Effector memory CD4-positive, alpha-beta T cell (primary cell): ENCODE measurements around the gene GAPVD1.

Experiments
- DNase-seq, 3 donors: peaks; one replicate each; pipeline ENCODE4 v3.0.0-alpha.2; 2020
- H3K27ac ChIP-seq: 2 replicates; pipeline ENCODE4 v1.7.0; 2013; ENCODE audit warnings: mild to moderate bottlenecking, low read length, moderate library complexity; ENCODE audit not compliant: insufficient read depth, poor library complexity, severe bottlenecking
- H3K27me3 ChIP-seq: replicated peaks from 2 replicates; pipeline ENCODE4 v1.7.0; 2013; ENCODE audit warnings: mild to moderate bottlenecking, low read length; ENCODE audit not compliant: insufficient read depth, control insufficient read depth, poor library complexity, severe bottlenecking
- H3K36me3 ChIP-seq: 2 replicates; pipeline ENCODE4 v1.7.0; 2013; ENCODE audit warnings: mild to moderate bottlenecking, low read length, moderate library complexity; ENCODE audit not compliant: control insufficient read depth, insufficient read depth
- H3K4me1 ChIP-seq: 2 replicates; pipeline ENCODE4 v1.7.0; 2013; ENCODE audit warnings: low read length, mild to moderate bottlenecking; ENCODE audit not compliant: control insufficient read depth, insufficient read depth, poor library complexity, severe bottlenecking
- H3K4me3 ChIP-seq: 2 replicates; pipeline ENCODE4 v1.7.0; 2013; ENCODE audit warnings: low read length, low read depth, mild to moderate bottlenecking; ENCODE audit not compliant: insufficient read depth, poor library complexity, severe bottlenecking
- H3K9me3 ChIP-seq: 2 replicates; pipeline ENCODE4 v1.7.0; 2013; ENCODE audit warnings: mild to moderate bottlenecking, low read length, moderate library complexity; ENCODE audit not compliant: control insufficient read depth

GAPVD1 gene

DNA sequence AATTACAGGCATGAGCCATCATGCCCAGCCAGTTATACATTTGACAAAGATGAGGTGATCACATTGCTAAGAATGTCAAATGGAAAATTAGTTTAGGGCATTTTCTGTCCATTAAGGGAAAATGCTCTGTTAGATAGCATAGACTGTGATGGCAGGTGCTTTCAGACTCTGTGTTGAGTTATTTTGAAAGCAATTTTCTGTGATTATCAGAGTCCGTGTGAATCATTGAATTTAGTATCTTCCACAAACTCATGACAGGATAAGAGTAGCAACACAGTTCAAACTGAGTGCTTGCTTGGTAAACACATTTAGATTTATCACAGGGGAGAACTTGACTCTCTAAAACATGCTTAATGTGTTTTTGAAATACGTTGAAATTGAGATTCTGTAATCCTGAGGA is 69.0 kb downstream of the GAPVD1 start:
- no peaks in the 10 kb centered on the region for H3K4me1 ChIP-seq
- no peaks in the 10 kb centered on the region for H3K9me3 ChIP-seq
- no peaks in the 10 kb centered on the region for H3K27me3 ChIP-seq
- H3K4me3 ChIP-seq: no peak overlapping the region
- no peak overlapping the region for H3K27ac ChIP-seq
- peaks cover 51% of the 10 kb centered on the region for H3K36me3 ChIP-seq
- DNase-seq: no peak

DNA sequence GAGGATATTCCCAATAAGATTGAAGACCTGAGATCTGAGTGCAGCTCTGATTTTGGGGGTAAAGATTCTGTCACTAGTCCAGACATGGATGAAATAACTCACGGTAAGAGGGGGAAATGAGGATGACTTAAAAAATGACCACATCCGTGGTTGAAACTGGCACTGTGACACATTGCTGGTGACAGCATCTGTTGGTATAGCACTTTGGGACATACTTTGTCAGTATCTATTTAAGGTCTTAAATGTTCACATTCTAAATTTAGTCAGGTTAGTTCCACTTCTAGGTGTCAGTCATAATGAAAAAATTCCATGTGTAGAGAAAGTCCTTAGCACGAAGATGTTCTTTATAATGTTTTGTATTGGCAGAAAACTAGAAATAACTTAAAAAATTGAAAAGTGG is 70.9 kb downstream of the GAPVD1 start:
- no peak overlapping the region for H3K27ac ChIP-seq
- H3K9me3 ChIP-seq: no peaks in the 10 kb centered on the region
- H3K27me3 ChIP-seq: no peaks in the 10 kb centered on the region
- H3K4me3 ChIP-seq: no peak overlapping the region
- DNase-seq: no peak
- H3K36me3 ChIP-seq: peaks cover 47% of the 10 kb centered on the region
- no peaks in the 10 kb centered on the region for H3K4me1 ChIP-seq

- H3K9me3 ChIP-seq: no peaks in the 10 kb centered on the region
- H3K4me1 ChIP-seq: no peaks in the 10 kb centered on the region
- no peak for DNase-seq
- no peak overlapping the region for H3K4me3 ChIP-seq
- H3K27me3 ChIP-seq: no peaks in the 10 kb centered on the region
- H3K27ac ChIP-seq: no peak overlapping the region
- peaks cover 52% of the 10 kb centered on the region for H3K36me3 ChIP-seq
Measured at GRCh38 chr9:125337236-125337635, 75.6 kb downstream of the GAPVD1 start.

DNA sequence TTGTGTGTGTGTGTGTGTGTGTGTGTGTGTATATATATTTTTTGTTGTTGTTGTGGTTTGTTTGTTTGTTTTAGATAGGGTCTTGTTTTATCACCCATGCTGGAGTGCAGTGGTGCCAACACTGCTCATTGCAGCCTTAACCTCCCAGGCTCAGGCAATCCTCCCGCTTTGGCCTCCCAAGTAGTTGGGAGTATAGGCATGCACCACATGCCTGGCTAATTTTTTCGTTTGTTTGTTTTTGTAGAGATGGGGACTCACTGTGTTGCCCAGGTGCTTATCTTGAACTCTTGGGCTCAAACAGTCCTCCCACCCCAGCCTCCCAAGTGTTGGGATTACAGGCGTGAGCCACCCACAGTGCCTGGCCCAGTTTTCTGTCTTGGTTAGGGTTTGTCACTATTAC is 77.3 kb downstream of the GAPVD1 start:
- no peaks in the 10 kb centered on the region for H3K27me3 ChIP-seq
- no peak overlapping the region for H3K27ac ChIP-seq
- no peaks in the 10 kb centered on the region for H3K9me3 ChIP-seq
- no peak for DNase-seq
- H3K36me3 ChIP-seq: peaks cover 46% of the 10 kb centered on the region
- H3K4me1 ChIP-seq: no peaks in the 10 kb centered on the region
- H3K4me3 ChIP-seq: no peak overlapping the region

- no peak for DNase-seq
- Histone ChIP-seq H3K4me1 (no peaks in the 10 kb centered on the region), H3K27ac (no peak overlapping the region), H3K9me3 (no peaks in the 10 kb centered on the region), H3K27me3 (no peaks in the 10 kb centered on the region), H3K36me3 (peaks cover 45% of the 10 kb centered on the region), H3K4me3 (no peak overlapping the region)
Measured at GRCh38 chr9:125341566-125341965, 79.9 kb downstream of the GAPVD1 start.

DNA sequence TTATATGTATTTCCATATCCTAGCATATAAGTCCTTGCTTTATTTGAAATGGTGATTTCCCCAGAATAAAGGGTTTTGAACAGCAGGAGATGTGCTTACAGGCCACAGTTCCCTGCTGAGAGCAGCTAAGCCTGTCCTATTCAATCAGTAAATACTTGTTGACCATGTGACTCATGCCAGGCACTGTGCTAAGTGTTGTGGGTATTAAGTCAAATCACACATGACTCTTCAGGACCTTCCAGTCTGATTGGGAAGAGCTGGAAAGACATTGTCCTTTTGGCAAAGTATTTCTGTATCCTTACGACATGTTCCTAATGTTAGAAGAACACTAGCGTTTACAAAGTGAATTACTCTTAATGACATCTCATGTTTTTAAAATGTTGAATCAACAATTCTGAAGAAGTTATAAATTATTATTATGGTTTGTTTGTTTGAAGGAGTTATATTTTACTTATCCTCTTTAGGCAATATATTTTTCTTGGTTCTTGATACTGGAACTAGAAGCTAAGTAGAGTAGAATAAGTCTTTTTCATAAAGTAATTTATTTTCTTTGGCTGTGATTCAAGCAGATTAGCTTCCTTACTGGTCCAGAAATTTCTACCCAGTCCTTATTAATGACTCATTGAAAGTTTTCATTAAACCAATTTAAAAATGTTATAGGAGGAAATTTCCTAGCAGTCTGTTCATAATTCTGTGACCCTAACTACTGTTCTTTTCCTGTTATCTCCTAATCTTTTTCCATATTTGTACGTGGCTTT is 82.1 kb downstream of the GAPVD1 start:
- Histone ChIP-seq H3K27me3 (no peaks in the 10 kb centered on the region), H3K36me3 (peaks cover 47% of the 10 kb centered on the region), H3K27ac (no peak overlapping the region), H3K9me3 (no peaks in the 10 kb centered on the region), H3K4me3 (no peak overlapping the region), H3K4me1 (no peaks in the 10 kb centered on the region)
- no peak for DNase-seq

- Histone ChIP-seq H3K27me3 (no peaks in the 10 kb centered on the region), H3K36me3 (peaks cover 62% of the 10 kb centered on the region), H3K27ac (no peak overlapping the region), H3K4me1 (no peaks in the 10 kb centered on the region), H3K9me3 (no peaks in the 10 kb centered on the region), H3K4me3 (no peak overlapping the region)
- no peak for DNase-seq
Measured at GRCh38 chr9:125346080-125346732, 84.6 kb downstream of the GAPVD1 start.

DNA sequence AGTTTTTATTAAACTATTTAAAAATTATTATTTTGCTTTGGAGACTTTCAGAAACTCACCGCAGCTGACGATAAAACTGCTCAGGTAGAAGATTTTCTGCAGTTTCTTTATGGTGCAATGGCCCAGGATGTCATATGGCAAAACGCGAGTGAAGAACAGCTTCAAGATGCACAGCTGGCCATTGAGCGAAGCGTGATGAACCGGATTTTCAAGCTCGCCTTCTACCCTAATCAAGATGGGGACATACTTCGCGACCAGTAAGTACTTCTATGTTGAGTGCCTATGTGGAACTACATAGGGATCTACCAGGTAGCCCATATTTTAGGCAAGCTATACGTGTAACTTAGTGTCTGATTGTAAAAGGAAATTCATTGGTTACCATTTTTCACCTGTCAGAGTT is 94.0 kb downstream of the GAPVD1 start:
- no peaks in the 10 kb centered on the region for H3K4me1 ChIP-seq

DNA sequence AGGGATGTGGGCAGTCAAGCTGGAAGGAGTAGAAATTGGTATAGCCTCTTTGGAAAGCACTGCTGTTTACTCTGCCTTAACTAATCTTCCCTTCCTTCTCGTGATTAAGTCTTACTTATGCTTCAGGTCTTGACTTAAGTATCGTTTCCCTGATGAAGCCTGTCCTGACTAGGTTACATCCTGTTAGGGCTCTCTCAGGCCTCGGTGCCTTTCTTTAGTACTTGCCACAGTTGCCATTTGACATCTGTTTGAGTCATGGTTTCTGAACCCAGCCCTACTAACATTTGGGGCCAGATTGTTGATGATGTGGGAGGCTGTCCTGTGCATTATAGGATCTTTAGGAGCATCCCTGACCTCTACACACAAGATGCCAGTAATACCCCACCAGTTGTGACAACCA is 94.4 kb downstream of the GAPVD1 start:
- H3K4me1 ChIP-seq: no peaks in the 10 kb centered on the region
- H3K27me3 ChIP-seq: no peaks in the 10 kb centered on the region
- DNase-seq: no peak
- H3K4me3 ChIP-seq: no peak overlapping the region
- no peaks in the 10 kb centered on the region for H3K9me3 ChIP-seq
- peaks cover 59% of the 10 kb centered on the region for H3K36me3 ChIP-seq
- no peak overlapping the region for H3K27ac ChIP-seq

More for the DNA sequence above, 94.0 kb downstream of the GAPVD1 start:
- Histone ChIP-seq H3K9me3 (no peaks in the 10 kb centered on the region), H3K27ac (no peak overlapping the region), H3K4me3 (no peak overlapping the region), H3K27me3 (no peaks in the 10 kb centered on the region), H3K36me3 (peaks cover 60% of the 10 kb centered on the region)
- DNase-seq: no peak

- Histone ChIP-seq H3K27me3 (no peaks in the 10 kb centered on the region), H3K4me3 (no peak overlapping the region), H3K9me3 (no peaks in the 10 kb centered on the region), H3K4me1 (no peaks in the 10 kb centered on the region), H3K27ac (no peak overlapping the region), H3K36me3 (peaks cover 56% of the 10 kb centered on the region)
- no peak for DNase-seq
Measured at GRCh38 chr9:125359011-125359410, 97.4 kb downstream of the GAPVD1 start.
